GM18907 (cell line): ENCODE data around the gene ASTE1.
"Not testable (repeated sequence)": the region's sequence is repeated elsewhere in the genome, so short reads cannot be mapped to it uniquely, and the experiment has no call there.

Source experiments
- ATAC-seq: cut with Tn5 transposase; IDR thresholded peaks from one replicate; pipeline ENCODE4 v1.9.1; 2021; ENCODE audit warnings: mild to moderate bottlenecking, moderate library complexity; ENCODE audit not compliant: unreplicated experiment

The ASTE1 gene

GRCh38 chr3:131009698-131010097, 16.9 kb downstream of the ASTE1 start:
- no peak for ATAC-seq

GRCh38 chr3:131008326-131008725, 18.3 kb downstream of the ASTE1 start:
- ATAC-seq = no peak

GRCh38 chr3:131007782-131008181, 18.8 kb downstream of the ASTE1 start:
- no peak for ATAC-seq

- ATAC-seq = no peak
Observed at GRCh38 chr3:131007256-131007655, 19.4 kb downstream of the ASTE1 start.

GRCh38 chr3:131004603-131005002, 22.0 kb downstream of the ASTE1 start:
- ATAC-seq = no peak

- ATAC-seq = no peak
Observed at GRCh38 chr3:131001071-131001470, 25.6 kb downstream of the ASTE1 start.

- ATAC-seq = no peak
Observed at GRCh38 chr3:130997289-130997688, 29.3 kb downstream of the ASTE1 start.

GRCh38 chr3:130992344-130992743, 34.3 kb downstream of the ASTE1 start:
- no peak for ATAC-seq

- ATAC-seq = no peak
Observed at GRCh38 chr3:130991126-130991525, 35.5 kb downstream of the ASTE1 start.

GRCh38 chr3:130990282-130990681, 36.3 kb downstream of the ASTE1 start:
- ATAC-seq = no peak

GRCh38 chr3:130981469-130981868, 45.2 kb downstream of the ASTE1 start:
- no peak for ATAC-seq

- no peak for ATAC-seq
Observed at GRCh38 chr3:130979117-130979516, 47.5 kb downstream of the ASTE1 start.

- no peak for ATAC-seq
Observed at GRCh38 chr3:130976706-130977105, 49.9 kb downstream of the ASTE1 start.

- no peak for ATAC-seq
Observed at GRCh38 chr3:130975251-130975650, 51.4 kb downstream of the ASTE1 start.

GRCh38 chr3:130974201-130974600, 52.4 kb downstream of the ASTE1 start:
- ATAC-seq = no peak

GRCh38 chr3:130973406-130973805, 53.2 kb downstream of the ASTE1 start:
- ATAC-seq = no peak

- not testable (repeated sequence) for ATAC-seq
Observed at GRCh38 chr3:130972592-130972991, 54.0 kb downstream of the ASTE1 start.

- ATAC-seq = no peak
Observed at GRCh38 chr3:130971208-130971607, 55.4 kb downstream of the ASTE1 start.

GRCh38 chr3:130969621-130970020, 57.0 kb downstream of the ASTE1 start:
- ATAC-seq = no peak

- ATAC-seq = no peak
Observed at GRCh38 chr3:130968221-130968620, 58.4 kb downstream of the ASTE1 start.

GRCh38 chr3:130967281-130967680, 59.3 kb downstream of the ASTE1 start:
- ATAC-seq = no peak

GRCh38 chr3:130963878-130964277, 62.7 kb downstream of the ASTE1 start:
- no peak for ATAC-seq
